GM23248 (cell line): ENCODE data around the gene MIER2. TPM values are rescaled to one million over a fixed set of nuclear protein-coding genes. Genes with fewer than 3 reads are reported as not detected.

Experiments
- DNase-seq: peaks from one replicate; pipeline ENCODE4 v3.0.0-alpha.2; 2015
- H2AFZ ChIP-seq: fragments of 200-600 bp; sonication (generic); 2 replicates; pipeline ENCODE4 v1.6.1; 2016; ENCODE audit warnings: antibody characterized with exemption
- H3F3A ChIP-seq: fragments of 200-600 bp; sonication (generic); 2 replicates; pipeline ENCODE4 v1.6.1; 2016; ENCODE audit warnings: mild to moderate bottlenecking, antibody characterized with exemption, mixed run types; ENCODE audit not compliant: insufficient read depth
- H3K27ac ChIP-seq: fragments of 200-600 bp; sonication (generic); 2 replicates; pipeline ENCODE4 v1.5.1; 2016; ENCODE audit warnings: mild to moderate bottlenecking
- H3K27me3 ChIP-seq: fragments of 200-600 bp; sonication (generic); replicated peaks from 2 replicates; pipeline ENCODE4 v1.6.1; 2016; ENCODE audit warnings: mild to moderate bottlenecking; ENCODE audit not compliant: insufficient read depth
- H3K36me3 ChIP-seq: fragments of 200-600 bp; sonication (generic); 2 replicates; pipeline ENCODE4 v1.6.1; 2016; ENCODE audit warnings: low read depth, mild to moderate bottlenecking
- H3K4me1 ChIP-seq: fragments of 200-600 bp; sonication (generic); 2 replicates; pipeline ENCODE4 v1.6.1; 2016; ENCODE audit warnings: mild to moderate bottlenecking; ENCODE audit not compliant: insufficient read depth
- H3K4me2 ChIP-seq: fragments of 200-600 bp; sonication (generic); one replicate; pipeline ENCODE4 v1.6.1; 2016; ENCODE audit warnings: mild to moderate bottlenecking; ENCODE audit not compliant: unreplicated experiment
- H3K4me3 ChIP-seq: fragments of 200-600 bp; sonication (generic); 2 replicates; pipeline ENCODE4 v1.5.1; 2016; ENCODE audit warnings: mild to moderate bottlenecking
- H3K79me2 ChIP-seq: fragments of 200-600 bp; sonication (generic); 2 replicates; pipeline ENCODE4 v1.6.1; 2016; ENCODE audit warnings: mild to moderate bottlenecking; ENCODE audit not compliant: insufficient read depth
- H3K9ac ChIP-seq: fragments of 200-600 bp; sonication (generic); 2 replicates; pipeline ENCODE4 v1.6.1; 2016; ENCODE audit warnings: mild to moderate bottlenecking
- H3K9me2 ChIP-seq: fragments of 200-600 bp; sonication (generic); 2 replicates; pipeline ENCODE4 v1.6.1; 2016; ENCODE audit warnings: mixed run types, mild to moderate bottlenecking, moderate library complexity; ENCODE audit not compliant: insufficient read depth
- H3K9me3 ChIP-seq: fragments of 200-600 bp; sonication (generic); one replicate; pipeline ENCODE4 v1.6.1; 2017; ENCODE audit warnings: low read depth
- H4K20me1 ChIP-seq: fragments of 200-600 bp; sonication (generic); 2 replicates; pipeline ENCODE4 v1.6.0; 2016; ENCODE audit not compliant: insufficient read depth
- EZH2 ChIP-seq: fragments of 200-600 bp; sonication (generic); IDR thresholded peaks from 2 replicates; pipeline ENCODE4 v1.6.1; 2018; ENCODE audit warnings: antibody characterized with exemption, mild to moderate bottlenecking; ENCODE audit not compliant: insufficient read depth, poor library complexity, severe bottlenecking
- EZH2phosphoT487 ChIP-seq: fragments of 200-600 bp; sonication (generic); IDR thresholded peaks from 2 replicates; pipeline ENCODE4 v1.6.1; 2018; ENCODE audit warnings: antibody characterized with exemption, moderate library complexity, mild to moderate bottlenecking, low read depth; ENCODE audit not compliant: insufficient read depth
- WGBS, 2 experiments: methylation state at CpG; one replicate each; pipeline ENCODE4 v1.1.6; 2015 to 2017; ENCODE audit warnings: low lambda C conversion rate in 2 of 2, low coverage in 1 of 2; ENCODE audit errors: missing lambda C conversion rate in 2 of 2; 5-methylcytosine and 5-hydroxymethylcytosine counted together
- in situ Hi-C: fragments of 300-500 bp; cut with MboI; formaldehyde crosslinking; loops from 2 replicates; pipeline ENCODE4 v1.15.0; 2020
- polyA plus RNA-seq: library from polyadenylated mRNA; unstranded; fragments of >200 nt; fragmentation: Nextera tagmentation; extraction: Ambion mirVana; gene quantifications from 2 replicates; pipeline ENCODE4 v1.2.1, GENCODE V29; 2016
- total RNA-seq: library from RNA; depleted of rRNA; stranded (reverse); fragments of >200 nt; shearing (Covaris generic); gene quantifications from 2 replicates; pipeline ENCODE4 v1.2.3, GENCODE V29; 2014

MIER2 gene
- total and polyA plus RNA-seq, 2 experiments from 2014 or later, result 11.8 to 30.7 TPM

DNA sequence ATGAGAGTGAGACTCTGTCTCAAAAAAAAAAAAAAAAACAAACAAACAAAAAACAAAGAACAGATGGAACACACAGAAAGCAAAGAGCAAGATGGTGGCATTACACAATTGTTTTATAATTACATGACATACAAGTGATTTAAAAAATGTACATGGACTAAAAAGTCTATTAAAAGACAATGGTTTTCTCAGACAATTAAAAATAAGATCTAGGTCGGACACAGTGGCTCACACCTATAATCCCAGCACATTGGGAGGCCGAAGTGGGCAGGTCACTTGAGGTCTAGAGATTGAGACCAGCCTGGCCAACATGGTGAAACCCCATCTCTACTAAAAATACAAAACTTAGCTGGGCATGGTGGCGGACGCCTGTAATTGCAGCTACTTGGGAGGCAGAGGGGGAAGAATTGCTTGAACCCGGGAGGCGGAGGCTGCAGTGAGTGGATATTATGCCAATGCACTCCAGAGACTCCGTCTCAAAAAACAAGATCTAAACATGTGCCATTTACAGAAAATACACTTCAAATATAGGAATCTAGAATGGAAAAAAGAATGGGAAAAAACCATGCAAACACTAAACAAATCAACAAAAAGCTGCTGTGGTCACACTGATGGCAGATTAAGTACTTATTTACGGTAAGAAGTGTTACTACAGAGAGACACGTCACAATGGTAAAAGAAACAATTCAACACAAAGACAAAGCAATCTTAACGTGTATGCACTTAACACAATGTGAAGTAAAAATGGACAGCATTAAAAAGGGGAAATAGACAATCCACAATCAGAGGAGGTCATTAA lies 26.7 kb downstream of the MIER2 start:
- peaks cover 13% of the 10 kb centered on the region; the same call in 1 of the 2 replicates for H3F3A ChIP-seq
- no peak overlapping the region for H2AFZ ChIP-seq
- H4K20me1 ChIP-seq, result no peaks in the 10 kb centered on the region
- no peak overlapping the region for H3K4me2 ChIP-seq
- H3K9me2 ChIP-seq, result no peaks in the 10 kb centered on the region
- no peaks in the 10 kb centered on the region for H3K9me3 ChIP-seq
- H3K36me3 ChIP-seq, result peaks cover 30% of the 10 kb centered on the region; the same call in 1 of the 2 replicates
- no peak for DNase-seq
- in situ Hi-C loops, result no loop called here
- no peak overlapping the region for H3K9ac ChIP-seq
- peaks cover 93% of the 10 kb centered on the region for H3K79me2 ChIP-seq
- TF ChIP-seq EZH2 (no peak), EZH2phosphoT487 (no peak)
- no peaks in the 10 kb centered on the region for H3K4me1 ChIP-seq
- no peak overlapping the region for H3K27ac ChIP-seq
- WGBS, 2 experiments, result 89 to 93% methylated on average over 10 of the region's 10 CpGs
- H3K4me3 ChIP-seq, result no peak overlapping the region
- H3K27me3 ChIP-seq, result no peaks in the 10 kb centered on the region

DNA sequence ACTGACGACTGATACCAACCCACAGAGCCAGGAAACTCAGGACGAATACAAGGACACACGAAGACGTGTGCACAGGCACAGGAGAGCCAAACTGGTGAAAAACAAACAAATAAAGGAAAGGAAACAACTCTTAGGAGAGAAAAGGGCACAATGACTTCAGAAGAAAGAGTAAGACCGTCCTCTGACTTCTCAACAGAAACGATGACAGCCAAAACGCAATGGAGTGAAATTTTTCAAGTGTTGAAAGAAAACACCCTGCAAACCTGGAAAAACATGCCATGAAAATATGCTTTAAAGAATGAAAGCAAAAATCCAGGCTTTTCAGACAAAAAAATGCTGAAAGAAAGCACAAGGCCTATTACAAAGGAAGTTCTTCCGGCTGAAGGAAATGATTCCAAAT lies 28.8 kb downstream of the MIER2 start:
- 98 to 99% methylated on average over 8 of the region's 8 CpGs for WGBS, 2 experiments
- peaks cover 30% of the 10 kb centered on the region; the same call in 1 of the 2 replicates for H3K36me3 ChIP-seq
- no peak overlapping the region for H3K4me2 ChIP-seq
- H3K4me1 ChIP-seq, result no peaks in the 10 kb centered on the region
- DNase-seq, result no peak
- H3K27ac ChIP-seq, result no peak overlapping the region
- peaks cover 13% of the 10 kb centered on the region; the same call in 1 of the 2 replicates for H3F3A ChIP-seq
- no peak overlapping the region for H3K4me3 ChIP-seq
- in situ Hi-C loops, result no loop called here
- TF ChIP-seq EZH2, result no peak
- no peak for TF ChIP-seq EZH2phosphoT487
- H3K27me3 ChIP-seq, result no peaks in the 10 kb centered on the region
- H3K9me2 ChIP-seq, result no peaks in the 10 kb centered on the region
- H2AFZ ChIP-seq, result no peak overlapping the region
- no peaks in the 10 kb centered on the region for H4K20me1 ChIP-seq
- H3K9me3 ChIP-seq, result no peaks in the 10 kb centered on the region
- H3K79me2 ChIP-seq, result peaks cover 75% of the 10 kb centered on the region
- no peak overlapping the region for H3K9ac ChIP-seq

DNA sequence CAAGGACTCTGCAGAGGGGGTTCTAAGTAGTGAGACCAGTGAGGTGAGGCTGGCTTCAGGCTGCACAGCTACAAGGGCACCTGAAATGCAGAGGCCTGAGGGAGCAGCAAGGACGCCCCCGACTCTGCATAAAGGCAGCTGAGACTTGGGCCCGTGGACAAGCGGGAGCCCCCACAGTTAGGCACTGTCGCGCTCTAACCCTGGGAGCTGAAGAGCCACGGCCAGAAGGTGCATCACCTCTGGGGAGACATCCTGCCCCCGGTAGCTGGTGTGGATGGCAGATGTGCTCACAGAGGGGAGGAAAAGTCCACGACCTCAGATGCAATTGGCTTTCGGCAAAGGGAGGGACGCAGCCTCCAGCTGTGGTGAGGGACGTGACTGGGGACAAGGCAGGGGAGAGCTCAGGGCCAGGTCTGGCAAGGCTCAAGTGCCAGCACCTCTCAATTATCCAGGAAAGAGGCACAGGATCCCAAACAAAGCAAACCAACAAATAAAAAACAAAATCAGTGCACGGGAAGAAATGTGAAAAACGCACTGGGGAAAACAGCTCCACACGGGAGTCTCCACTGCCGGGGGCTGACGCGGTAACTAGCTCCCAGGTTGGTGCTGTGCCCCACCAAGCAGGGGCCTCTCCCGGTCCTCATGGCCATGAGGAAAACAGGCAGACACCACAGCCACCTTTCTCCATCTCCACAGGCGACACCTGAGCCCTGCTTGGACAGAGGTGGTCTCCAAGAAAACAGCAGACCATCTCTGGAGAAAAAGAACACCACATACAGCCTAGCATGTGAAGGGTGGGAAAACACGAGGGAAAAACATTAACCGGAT lies 30.4 kb downstream of the MIER2 start:
- no peak overlapping the region for H2AFZ ChIP-seq
- peaks cover 71% of the 10 kb centered on the region for H3K79me2 ChIP-seq
- peaks cover 25% of the 10 kb centered on the region; the same call in 1 of the 2 replicates for H3K36me3 ChIP-seq
- no peaks in the 10 kb centered on the region for H4K20me1 ChIP-seq
- no peak overlapping the region for H3K4me3 ChIP-seq
- peaks cover 9% of the 10 kb centered on the region; the same call in 1 of the 2 replicates for H3F3A ChIP-seq
- H3K9me3 ChIP-seq, result no peaks in the 10 kb centered on the region
- in situ Hi-C loops, result no loop called here
- DNase-seq, result no peak
- TF ChIP-seq EZH2phosphoT487, result no peak
- TF ChIP-seq EZH2, result no peak
- H3K4me2 ChIP-seq, result no peak overlapping the region
- no peak overlapping the region for H3K27ac ChIP-seq
- 80 to 82% methylated on average over 20 to 22 of the region's 22 CpGs for WGBS, 2 experiments
- H3K9me2 ChIP-seq, result no peaks in the 10 kb centered on the region
- H3K27me3 ChIP-seq, result no peaks in the 10 kb centered on the region
- no peaks in the 10 kb centered on the region for H3K4me1 ChIP-seq
- H3K9ac ChIP-seq, result no peak overlapping the region

DNA sequence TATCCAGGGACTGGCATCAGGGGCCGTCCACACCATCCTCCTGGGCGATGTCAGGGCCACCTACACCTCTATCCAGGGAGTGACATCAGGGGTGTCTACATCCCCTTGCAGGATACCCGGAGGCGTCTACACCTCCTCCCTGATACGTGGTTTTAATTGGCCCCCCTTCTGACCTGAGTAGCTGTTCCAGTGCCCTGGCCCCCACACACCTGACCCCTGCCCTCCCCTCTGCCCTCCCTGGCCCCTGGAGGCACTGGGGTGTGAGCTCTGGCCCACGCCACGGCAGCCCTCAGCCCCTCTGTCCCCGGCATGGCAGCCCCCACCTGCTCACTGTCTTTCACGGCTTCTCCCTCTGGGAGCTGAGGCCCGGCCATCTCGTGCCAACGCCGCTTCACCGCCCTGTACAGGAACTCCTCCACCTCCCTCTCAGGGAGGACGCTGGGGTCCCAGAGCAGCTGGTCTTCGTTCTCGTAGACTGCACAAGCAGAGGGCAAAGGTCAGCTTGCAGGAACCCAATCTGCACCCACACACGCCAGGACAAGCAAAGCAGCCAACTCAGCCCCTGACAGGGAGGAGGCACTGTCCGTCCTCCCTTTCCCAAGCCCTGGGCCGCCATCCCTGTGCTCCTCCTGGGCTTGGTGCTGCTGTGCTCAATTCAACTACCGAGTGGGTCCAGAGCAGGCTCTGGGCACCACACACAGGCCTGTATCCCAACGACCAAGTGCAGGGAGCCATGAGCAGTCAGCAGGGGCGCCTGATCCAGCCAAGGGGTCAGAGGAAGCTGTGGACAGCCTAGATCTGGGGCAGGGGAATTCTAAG lies 31.2 kb downstream of the MIER2 start:
- WGBS, 2 experiments, result 86 to 87% methylated on average over 16 to 23 of the region's 23 CpGs
- no peak overlapping the region for H2AFZ ChIP-seq
- H3K4me1 ChIP-seq, result no peaks in the 10 kb centered on the region
- in situ Hi-C loops, result no loop called here
- peaks cover 6% of the 10 kb centered on the region; the same call in 1 of the 2 replicates for H3F3A ChIP-seq
- no peak overlapping the region for H3K4me3 ChIP-seq
- no peaks in the 10 kb centered on the region for H4K20me1 ChIP-seq
- DNase-seq, result no peak
- no peak overlapping the region for H3K9ac ChIP-seq
- no peaks in the 10 kb centered on the region for H3K9me2 ChIP-seq
- TF ChIP-seq EZH2phosphoT487, result no peak
- no peak for TF ChIP-seq EZH2
- H3K9me3 ChIP-seq, result no peaks in the 10 kb centered on the region
- no peak overlapping the region for H3K4me2 ChIP-seq
- peaks cover 24% of the 10 kb centered on the region; the same call in 1 of the 2 replicates for H3K36me3 ChIP-seq
- H3K27ac ChIP-seq, result no peak overlapping the region
- no peaks in the 10 kb centered on the region for H3K27me3 ChIP-seq
- peaks cover 63% of the 10 kb centered on the region for H3K79me2 ChIP-seq
